NCI-H82 (cell line): ENCODE measurements around the gene FUT8.
"Not testable (repeated sequence)": the region's sequence is repeated elsewhere in the genome, so short reads cannot be mapped to it uniquely, and the experiment has no call there.

Source experiments
- DNase-seq: peaks from one replicate; lab custom pipeline; 2025; lab: John Stamatoyannopoulos, UW

Gene FUT8

GRCh38 chr14:65623759-65624158, 211.2 kb downstream of the FUT8 start:
- DNase-seq, result no peak

DNA sequence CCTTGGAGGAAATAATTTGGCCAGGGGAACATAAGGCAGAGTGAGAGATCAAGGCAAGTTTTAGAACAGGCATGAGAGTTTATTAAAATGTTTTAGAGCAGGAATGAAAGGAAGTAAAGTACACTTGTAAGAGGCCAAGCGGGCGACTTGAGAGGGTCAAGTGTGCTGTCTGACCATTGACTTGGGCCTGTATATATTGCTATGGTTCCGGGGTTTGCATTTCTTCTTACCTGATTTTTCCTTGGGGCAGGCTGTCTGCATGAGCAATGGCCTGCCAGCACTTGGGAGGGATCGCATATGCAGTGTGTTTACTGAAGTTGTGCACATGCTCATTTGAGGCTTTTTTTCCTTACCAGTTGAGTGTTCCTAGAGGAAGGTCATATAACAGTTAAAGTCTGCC, 214.8 kb downstream of the FUT8 start:
- no peak for DNase-seq

DNA sequence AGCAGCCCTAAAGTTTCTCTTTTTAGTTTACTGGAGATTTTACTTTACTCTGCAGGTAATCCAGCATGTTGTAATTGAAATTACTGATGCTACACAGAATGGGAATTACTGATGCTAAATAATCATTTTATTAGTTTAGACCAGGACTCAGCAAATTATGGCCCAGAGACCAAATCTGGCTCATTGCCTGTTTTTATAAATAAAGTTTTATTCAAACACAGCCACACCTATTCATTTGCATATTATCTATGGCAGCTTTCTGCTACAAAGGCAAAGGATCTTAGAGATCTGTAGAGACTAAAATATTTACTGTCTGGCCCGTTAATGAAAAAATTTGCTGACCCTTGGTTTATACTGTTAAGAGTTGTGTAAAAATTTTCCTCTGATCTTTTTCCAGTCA, 216.1 kb downstream of the FUT8 start:
- no peak for DNase-seq

- no peak for DNase-seq
Observed at GRCh38 chr14:65631040-65631439, 218.5 kb downstream of the FUT8 start.

DNA sequence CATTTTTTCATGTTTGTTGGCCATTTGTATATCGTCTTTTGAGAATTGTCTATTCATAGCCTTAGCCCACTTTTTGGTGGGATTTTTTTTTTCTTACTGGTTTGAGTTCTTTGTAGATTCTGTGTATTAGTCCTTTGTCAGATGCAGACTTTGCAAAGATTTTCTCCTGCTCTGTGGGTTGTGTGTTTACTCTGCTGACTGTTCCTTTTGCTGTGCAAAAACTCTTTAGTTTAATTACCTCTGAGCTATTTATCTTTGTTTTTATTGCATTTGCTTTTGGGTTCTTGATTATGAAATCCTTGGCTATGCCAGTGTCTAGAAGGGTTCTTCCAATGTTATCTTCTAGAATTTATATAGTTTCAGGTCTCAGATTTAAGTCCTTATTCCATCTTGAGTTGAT, 220.0 kb downstream of the FUT8 start:
- DNase-seq, result no peak

GRCh38 chr14:65633666-65634065, 221.1 kb downstream of the FUT8 start:
- not testable (repeated sequence) for DNase-seq

DNA sequence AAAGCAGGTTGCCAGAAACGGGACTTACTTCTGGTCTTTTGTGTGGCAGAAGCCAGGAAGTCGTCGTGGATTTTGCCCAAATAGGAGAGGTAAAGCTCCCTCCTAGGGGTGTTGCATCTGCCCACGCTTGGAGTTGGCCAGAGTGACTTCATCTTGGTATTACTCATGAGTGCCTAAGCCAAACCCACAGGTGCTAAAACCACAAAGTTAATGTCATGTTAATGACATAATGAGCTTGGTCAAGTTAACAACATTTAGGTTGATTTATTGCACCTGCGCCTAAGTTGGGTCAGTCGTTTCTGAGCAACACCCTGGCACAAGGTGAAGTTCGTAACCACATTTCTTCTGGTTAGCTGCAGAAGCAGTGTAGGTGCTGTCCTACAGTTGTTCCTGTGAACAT, 225.2 kb downstream of the FUT8 start:
- peak; percentile 66 for DNase-seq

GRCh38 chr14:65639216-65639615, 226.7 kb downstream of the FUT8 start:
- DNase-seq, result no peak

- no peak for DNase-seq
Observed at GRCh38 chr14:65650826-65651225, 238.3 kb downstream of the FUT8 start.

DNA sequence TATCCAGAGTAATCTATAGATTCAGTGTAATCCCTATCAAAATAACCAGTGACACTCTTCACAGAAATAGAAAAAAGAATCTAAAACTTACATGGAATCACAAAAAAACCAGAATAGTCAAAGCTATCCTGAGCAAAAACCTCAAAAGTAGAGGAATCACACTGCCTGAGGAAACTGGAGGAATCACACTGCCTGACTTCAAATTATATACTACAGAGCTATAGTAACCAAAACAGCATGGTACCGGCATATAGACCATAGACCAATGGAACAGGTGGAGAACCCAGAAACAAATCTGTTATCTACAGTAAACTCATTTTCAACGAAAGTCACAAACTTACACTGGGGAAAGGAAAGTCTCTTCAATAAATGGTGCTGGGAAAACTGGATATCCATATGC, 244.0 kb downstream of the FUT8 start:
- no peak for DNase-seq

DNA sequence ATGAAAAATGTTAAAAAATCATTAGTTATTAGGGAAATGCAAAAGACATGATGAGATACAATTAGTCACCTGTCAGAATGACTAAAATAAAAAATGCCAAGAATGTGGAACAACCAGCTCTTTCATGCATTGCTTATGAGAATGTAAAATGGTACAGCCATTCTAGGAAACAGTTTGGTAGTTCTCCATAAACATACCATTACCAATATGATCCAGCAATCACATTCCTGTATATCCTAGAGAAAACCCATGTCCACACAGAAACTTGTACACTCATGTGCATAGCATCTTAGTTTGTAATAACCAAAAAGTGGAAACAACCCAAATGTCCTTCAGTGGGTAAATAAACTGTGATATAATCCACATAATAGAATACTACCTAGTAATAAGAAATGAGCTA, 245.7 kb downstream of the FUT8 start:
- DNase-seq, result no peak

DNA sequence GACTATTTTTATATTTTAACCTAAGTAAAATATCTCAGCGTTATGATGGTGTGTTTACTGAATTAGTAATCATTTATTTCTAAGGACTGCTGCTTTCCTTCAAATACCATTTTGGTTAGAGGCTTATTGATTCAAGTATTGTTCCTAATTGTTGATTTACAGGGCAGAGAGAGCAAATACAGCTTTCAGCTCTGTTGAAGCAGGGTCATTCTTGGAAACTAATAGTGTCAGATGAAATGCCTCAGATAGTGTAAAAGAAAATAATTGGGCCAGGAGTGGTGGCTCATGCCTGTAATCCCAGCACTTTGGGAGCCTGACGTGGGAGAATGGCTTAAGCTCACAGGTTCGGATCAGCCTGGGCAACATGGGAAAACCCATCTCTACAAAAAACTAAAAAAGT, 249.3 kb downstream of the FUT8 start:
- DNase-seq, result no peak

DNA sequence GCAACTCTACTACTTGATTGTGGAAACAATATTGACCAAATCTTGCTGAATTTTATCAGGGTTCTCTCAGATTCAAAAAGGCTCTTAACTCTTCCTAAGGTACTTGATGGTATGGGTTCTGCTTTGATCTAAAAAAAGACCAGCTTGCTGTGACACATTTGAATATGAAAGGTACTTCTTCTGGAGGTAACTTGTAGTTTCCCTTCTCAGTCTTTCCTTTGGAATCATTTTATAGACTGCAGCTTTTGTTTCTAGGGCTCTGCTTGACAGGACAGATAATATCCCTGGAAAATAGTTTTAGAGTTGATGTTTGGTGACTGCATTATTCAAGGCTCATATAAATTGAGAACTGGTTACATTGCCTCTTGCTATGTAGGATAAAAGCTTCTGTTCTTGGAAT, 251.9 kb downstream of the FUT8 start:
- no peak for DNase-seq

DNA sequence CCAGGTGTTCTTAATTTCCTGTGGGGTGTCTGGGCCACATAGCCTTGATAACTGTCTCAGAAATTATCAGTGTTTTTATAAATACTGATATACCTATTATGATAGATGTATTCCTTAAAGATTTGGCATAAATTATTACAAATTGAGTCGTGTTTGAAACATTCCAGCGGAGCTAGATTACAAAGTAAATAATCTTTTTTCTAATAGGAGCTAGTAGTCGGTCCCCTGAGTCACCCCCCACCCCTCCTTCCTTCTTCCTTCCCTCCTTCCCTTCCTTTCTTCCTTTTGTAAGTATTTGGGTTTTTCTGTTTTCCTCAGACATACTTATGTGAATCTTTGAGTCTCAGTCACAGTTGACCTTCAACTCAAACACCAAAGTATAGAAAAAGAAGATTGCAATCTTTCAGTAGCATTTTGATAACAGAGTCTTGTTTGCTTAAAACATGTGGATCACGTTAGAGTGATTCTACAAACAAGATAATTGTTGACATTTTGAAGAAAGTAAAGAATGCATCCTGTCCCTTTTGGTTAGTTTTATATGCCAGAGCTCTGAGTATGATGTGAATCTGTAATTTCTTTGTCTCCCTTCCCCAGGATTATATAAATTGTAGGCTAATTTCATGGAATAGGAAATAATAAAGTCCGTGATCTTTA, 264.0 kb downstream of the FUT8 start:
- no peak for DNase-seq

- no peak for DNase-seq
Observed at GRCh38 chr14:65685572-65685971, 273.0 kb downstream of the FUT8 start.

DNA sequence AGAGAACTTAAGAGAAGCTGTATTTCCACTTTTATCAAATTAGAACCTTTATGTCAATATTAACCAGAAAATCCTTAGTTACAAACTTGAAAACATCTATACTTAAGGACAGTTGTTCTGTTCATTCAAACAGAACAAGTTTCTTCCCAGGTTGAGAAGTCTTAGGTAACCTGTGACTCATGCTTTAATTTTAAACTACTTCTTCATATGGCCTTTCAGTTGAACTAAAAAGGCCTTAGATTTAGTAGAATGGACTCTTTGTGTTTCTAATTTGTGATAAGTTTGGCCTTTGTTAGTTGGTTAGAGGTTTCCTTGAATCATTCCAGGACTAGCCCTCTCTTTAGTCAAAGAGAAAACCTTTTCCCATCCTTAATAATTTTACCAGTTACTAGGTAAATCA, 274.2 kb downstream of the FUT8 start:
- DNase-seq, result no peak

DNA sequence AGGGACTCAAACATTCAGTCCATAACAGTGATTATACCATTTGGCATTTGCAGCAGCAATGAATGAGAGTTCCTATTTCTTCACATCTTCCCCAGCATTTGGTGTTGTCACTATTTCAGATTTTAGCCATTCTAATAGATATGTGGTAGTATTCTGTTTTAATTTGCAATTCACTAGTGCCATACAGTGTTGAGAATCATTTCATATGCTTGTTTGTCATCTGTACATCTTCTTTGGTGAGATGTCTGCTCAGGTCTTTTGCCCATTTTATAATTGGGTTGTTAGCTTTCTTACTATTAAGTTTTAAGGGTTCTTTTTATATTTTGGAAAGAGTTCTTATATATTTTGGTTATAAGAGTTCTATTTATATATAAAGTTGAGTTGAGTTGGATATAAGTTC, 276.5 kb downstream of the FUT8 start:
- DNase-seq, result no peak

GRCh38 chr14:65692566-65692965, 280.0 kb downstream of the FUT8 start:
- not testable (repeated sequence) for DNase-seq

- no peak for DNase-seq
Observed at GRCh38 chr14:65696801-65697200, 284.3 kb downstream of the FUT8 start.

- DNase-seq, result no peak
Observed at GRCh38 chr14:65703521-65703920, 291.0 kb downstream of the FUT8 start.

DNA sequence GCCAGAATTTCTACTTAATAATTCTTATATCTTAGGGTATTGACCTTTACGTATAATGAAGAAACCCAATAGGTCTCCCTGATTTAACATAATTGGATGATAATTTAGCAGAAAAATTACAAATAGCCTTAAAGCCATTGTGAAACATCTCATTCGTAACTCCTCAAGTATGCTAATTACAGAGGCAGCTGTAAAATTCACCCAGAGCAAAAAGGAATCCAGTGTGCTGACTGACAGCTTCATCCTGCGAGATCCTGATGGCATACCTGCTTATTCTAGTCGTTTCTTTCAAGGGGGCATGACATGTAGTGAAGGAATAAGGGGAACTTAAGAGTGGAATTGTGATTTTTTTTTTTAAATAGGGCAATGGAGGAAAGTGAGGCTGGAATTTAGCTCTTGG, 291.5 kb downstream of the FUT8 start:
- no peak for DNase-seq

DNA sequence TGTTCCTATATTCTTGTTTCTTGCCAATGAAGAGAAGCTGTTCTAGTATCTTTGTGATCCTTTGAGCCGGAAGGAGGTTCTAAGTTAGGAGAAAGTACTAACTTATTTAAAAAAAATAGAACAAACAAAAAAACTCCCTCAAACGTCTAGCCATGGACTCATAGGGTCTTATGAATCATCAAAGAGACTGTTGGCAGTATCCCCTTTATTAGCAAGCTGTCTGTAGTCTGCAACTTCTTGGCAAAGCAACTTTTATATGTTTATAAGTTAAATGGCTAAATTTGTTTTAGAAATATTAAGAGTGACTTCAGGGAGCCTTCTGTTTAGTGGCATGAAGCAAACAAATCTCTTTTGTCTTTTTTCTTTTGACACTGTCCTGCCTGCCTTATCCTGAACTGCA, 291.9 kb downstream of the FUT8 start:
- DNase-seq, result no peak

DNA sequence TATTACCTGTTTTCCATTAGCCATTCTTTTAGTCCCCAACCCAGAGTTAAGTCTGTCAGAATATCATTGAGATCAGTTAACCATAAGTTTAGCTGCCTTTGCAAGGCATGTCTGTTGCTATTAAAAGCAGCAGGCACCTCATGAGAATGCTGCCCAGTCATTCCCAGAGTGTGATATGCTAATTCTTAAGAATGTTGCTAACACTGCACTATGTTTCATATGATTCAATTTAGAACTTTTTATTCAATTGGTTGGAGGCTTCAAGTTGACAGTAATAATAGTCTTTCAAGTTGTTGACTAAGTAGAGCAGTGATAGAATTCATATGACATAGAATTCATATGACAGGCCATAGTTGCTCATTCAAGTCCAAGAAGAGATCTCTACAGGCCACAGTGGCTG, 292.3 kb downstream of the FUT8 start:
- DNase-seq, result no peak

- DNase-seq, result no peak
Observed at GRCh38 chr14:65709576-65709975, 297.0 kb downstream of the FUT8 start.

DNA sequence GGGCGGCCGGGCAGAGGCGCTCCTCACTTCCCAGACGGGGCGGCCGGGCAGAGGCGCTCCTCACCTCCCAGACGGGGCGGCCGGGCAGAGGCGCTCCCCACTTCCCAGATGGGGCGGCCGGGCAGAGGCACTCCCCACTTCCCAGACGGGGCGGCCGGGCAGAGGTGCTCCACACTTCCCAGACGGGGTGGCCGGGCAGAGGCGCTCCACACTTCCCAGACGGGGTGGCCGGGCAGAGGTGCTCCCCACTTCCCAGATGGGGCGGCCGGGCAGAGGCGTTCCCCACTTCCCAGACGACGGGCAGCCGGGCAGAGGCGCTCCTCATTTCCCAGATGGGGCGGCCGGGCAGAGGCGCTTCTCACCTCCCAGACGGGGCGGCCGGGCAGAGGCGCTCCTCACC, 304.3 kb downstream of the FUT8 start:
- DNase-seq, result not testable (repeated sequence)
